SJSA1 (cell line): ENCODE measurements around the gene ARSI. TPM values are rescaled to one million over a fixed set of nuclear protein-coding genes. Genes with fewer than 3 reads are reported as not detected.

ENCODE experiments used
- DNase-seq, 2 experiments: peaks; one replicate each; pipeline ENCODE4 v3.0.0-alpha.2; 2015 to 2020; ENCODE audit warnings: low spot score in 2 of 2, low read depth in 1 of 2
- H3K27ac ChIP-seq: fragments of 250-450 bp; sonication (Bioruptor Pico); 2 replicates; pipeline ENCODE4 v1.5.1; 2020; ENCODE audit warnings: mild to moderate bottlenecking, moderate library complexity
- H3K27me3 ChIP-seq: fragments of 250-450 bp; sonication (Bioruptor Pico); replicated peaks from 2 replicates; pipeline ENCODE4 v1.5.1; 2020; ENCODE audit warnings: mild to moderate bottlenecking, moderate library complexity
- H3K36me3 ChIP-seq: fragments of 250-450 bp; sonication (Bioruptor Pico); 2 replicates; pipeline ENCODE4 v1.5.1; 2020; ENCODE audit warnings: mild to moderate bottlenecking
- H3K4me1 ChIP-seq: fragments of 250-450 bp; sonication (Bioruptor Pico); replicated peaks from 2 replicates; pipeline ENCODE4 v1.6.1; 2021; ENCODE audit warnings: mild to moderate bottlenecking
- H3K4me3 ChIP-seq: fragments of 250-450 bp; sonication (Bioruptor Pico); 2 replicates; pipeline ENCODE4 v1.5.1; 2020; ENCODE audit warnings: mild to moderate bottlenecking
- H3K9me3 ChIP-seq: fragments of 250-450 bp; sonication (Bioruptor Pico); replicated peaks from 2 replicates; pipeline ENCODE4 v1.5.1; 2020; ENCODE audit warnings: mild to moderate bottlenecking
- total RNA-seq: library from RNA; depleted of rRNA; stranded (reverse); fragments of >200 nt; shearing (Covaris generic); gene quantifications from 2 replicates; pipeline ENCODE4 v1.2.3, GENCODE V29; 2014

Gene ARSI
- total RNA-seq, 1 experiment from 2014 or later: 0.21 TPM

GRCh38 chr5:150288361-150288760 is 14.3 kb downstream of the ARSI start:
- Histone ChIP-seq H3K36me3 (no peaks in the 10 kb centered on the region), H3K27ac (no peak overlapping the region), H3K9me3 (no peaks in the 10 kb centered on the region), H3K4me3 (no peak overlapping the region), H3K27me3 (no peaks in the 10 kb centered on the region), H3K4me1 (0 out of 2 replicates have a peak, but pooled peaks cover 3% of the 10 kb centered on the region)
- no peak for DNase-seq

- Histone ChIP-seq H3K4me3 (no peak overlapping the region), H3K4me1 (0 out of 2 replicates have a peak, but pooled peaks cover 3% of the 10 kb centered on the region), H3K27ac (no peak overlapping the region), H3K9me3 (no peaks in the 10 kb centered on the region), H3K27me3 (no peaks in the 10 kb centered on the region), H3K36me3 (no peaks in the 10 kb centered on the region)
- DNase-seq: no peak
These were observed 15.9 kb downstream of the ARSI start for GRCh38 chr5:150286820-150287219.

- Histone ChIP-seq H3K27ac (no peak overlapping the region), H3K27me3 (no peaks in the 10 kb centered on the region), H3K36me3 (no peaks in the 10 kb centered on the region), H3K4me3 (no peak overlapping the region), H3K9me3 (no peaks in the 10 kb centered on the region), H3K4me1 (0 out of 2 replicates have a peak, but pooled peaks cover 3% of the 10 kb centered on the region)
- DNase-seq: no peak
These were observed 17.6 kb downstream of the ARSI start for GRCh38 chr5:150285114-150285513.

DNA sequence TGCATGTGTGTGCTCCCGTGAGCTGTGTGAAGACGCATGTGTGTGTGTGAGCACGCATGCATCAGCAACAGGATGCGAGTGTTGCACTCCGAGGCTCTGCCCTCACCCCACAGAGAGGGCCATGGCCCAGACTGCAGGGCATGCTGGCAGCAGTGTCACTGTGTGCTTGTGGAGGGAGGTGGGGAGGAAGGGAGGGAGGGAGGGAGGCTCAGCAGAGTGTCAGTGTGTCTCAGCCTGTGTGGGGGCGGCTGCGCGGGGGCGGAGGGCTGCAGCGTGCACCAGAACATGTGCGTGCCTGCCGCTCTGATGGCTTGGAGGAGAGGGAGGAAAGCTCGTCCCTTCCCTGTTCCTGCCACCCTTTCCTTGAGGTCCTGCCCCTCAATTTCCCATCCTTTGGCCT is 18.4 kb downstream of the ARSI start:
- Histone ChIP-seq H3K4me1 (peaks cover 9% of the 10 kb centered on the region), H3K27ac (no peak overlapping the region), H3K27me3 (no peaks in the 10 kb centered on the region), H3K4me3 (no peak overlapping the region), H3K9me3 (no peaks in the 10 kb centered on the region), H3K36me3 (no peaks in the 10 kb centered on the region)
- no peak for DNase-seq

- Histone ChIP-seq H3K36me3 (no peaks in the 10 kb centered on the region), H3K9me3 (no peaks in the 10 kb centered on the region), H3K4me3 (no peak overlapping the region), H3K4me1 (peaks cover 14% of the 10 kb centered on the region), H3K27me3 (no peaks in the 10 kb centered on the region), H3K27ac (no peak overlapping the region)
- no peak for DNase-seq
These were observed 18.8 kb downstream of the ARSI start for GRCh38 chr5:150283904-150284303.

DNA sequence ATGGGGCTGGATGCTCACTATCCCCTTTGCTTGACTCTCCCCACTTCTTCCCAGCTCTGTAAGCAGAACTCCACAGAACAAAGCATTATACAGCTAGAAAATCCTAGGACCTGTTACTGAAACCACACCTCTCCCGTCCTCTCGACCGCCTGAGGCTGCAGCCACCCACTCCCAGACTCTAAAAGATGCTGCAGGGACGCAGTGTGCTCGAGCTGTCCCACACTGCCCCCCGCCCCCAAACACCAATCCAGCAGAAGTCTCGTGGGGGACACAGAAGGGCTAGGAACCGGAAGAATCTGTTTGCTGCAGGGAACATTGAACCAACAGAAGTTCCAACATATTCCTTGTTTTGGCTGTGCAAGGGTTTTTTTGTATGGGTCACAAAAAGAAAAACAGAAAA is 20.7 kb downstream of the ARSI start:
- Histone ChIP-seq H3K4me1 (peaks cover 27% of the 10 kb centered on the region), H3K27me3 (no peaks in the 10 kb centered on the region), H3K27ac (no peak overlapping the region), H3K4me3 (no peak overlapping the region), H3K9me3 (no peaks in the 10 kb centered on the region), H3K36me3 (no peaks in the 10 kb centered on the region)
- no peak for DNase-seq

- no peaks in the 10 kb centered on the region for H3K36me3 ChIP-seq
- peaks cover 24% of the 10 kb centered on the region for H3K4me1 ChIP-seq
- H3K9me3 ChIP-seq: no peaks in the 10 kb centered on the region
- no peak overlapping the region; the same call in 1 of the 2 replicates for H3K27ac ChIP-seq
- no peak for DNase-seq
- no peak overlapping the region for H3K4me3 ChIP-seq
- H3K27me3 ChIP-seq: no peaks in the 10 kb centered on the region
These were observed 23.2 kb downstream of the ARSI start for GRCh38 chr5:150279330-150280020.

GRCh38 chr5:150278916-150279315 is 23.8 kb downstream of the ARSI start:
- H3K27ac ChIP-seq: peak overlapping the region; percentile 35

DNA sequence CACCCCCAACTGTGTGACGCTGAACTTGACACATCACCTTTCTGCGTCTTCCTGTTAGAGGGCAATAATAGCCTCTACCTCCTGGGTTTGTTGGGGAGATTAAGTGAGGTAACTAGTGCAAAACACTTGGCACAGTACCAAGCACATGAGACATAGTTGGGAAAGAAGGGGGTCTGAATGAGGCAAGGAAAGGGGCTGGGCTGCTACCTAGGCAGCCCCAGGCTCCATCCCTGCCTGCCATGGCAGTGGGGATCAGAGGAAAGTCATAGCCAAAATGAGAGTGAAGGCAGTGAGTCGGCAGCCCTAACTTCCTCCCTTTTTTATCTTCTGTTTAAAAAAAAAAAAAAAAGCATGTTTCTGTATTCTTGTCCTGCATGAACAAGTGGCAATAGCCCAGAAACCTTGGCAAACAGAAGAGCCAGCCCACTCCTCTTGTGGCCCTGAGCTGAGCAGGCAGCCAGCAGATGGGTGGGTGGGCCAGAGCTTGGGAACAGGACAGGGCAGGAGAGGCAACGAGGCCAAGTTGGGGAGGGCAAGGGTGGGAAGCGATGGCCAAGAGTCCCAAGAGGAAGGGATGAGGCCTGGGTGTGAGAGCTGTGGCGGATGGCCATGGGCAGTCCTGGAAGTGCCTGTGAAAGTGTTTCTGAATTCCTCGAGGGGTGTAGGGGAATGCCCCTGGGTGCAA is 24.5 kb downstream of the ARSI start:
- Histone ChIP-seq H3K36me3 (no peaks in the 10 kb centered on the region), H3K27me3 (no peaks in the 10 kb centered on the region), H3K4me1 (peaks cover 24% of the 10 kb centered on the region), H3K9me3 (no peaks in the 10 kb centered on the region), H3K4me3 (no peak overlapping the region), H3K27ac (peak overlapping the region; percentile 35)
- no peak for DNase-seq

More at GRCh38 chr5:150278916-150279315, 23.8 kb downstream of the ARSI start:
- Histone ChIP-seq H3K9me3 (no peaks in the 10 kb centered on the region), H3K4me3 (no peak overlapping the region), H3K27me3 (no peaks in the 10 kb centered on the region), H3K4me1 (peaks cover 24% of the 10 kb centered on the region), H3K36me3 (no peaks in the 10 kb centered on the region)
- DNase-seq: peak; percentile 80 to 90

- H3K4me3 ChIP-seq: no peak overlapping the region
- no peak overlapping the region for H3K27ac ChIP-seq
These were observed 25.7 kb downstream of the ARSI start for GRCh38 chr5:150277043-150277442.

DNA sequence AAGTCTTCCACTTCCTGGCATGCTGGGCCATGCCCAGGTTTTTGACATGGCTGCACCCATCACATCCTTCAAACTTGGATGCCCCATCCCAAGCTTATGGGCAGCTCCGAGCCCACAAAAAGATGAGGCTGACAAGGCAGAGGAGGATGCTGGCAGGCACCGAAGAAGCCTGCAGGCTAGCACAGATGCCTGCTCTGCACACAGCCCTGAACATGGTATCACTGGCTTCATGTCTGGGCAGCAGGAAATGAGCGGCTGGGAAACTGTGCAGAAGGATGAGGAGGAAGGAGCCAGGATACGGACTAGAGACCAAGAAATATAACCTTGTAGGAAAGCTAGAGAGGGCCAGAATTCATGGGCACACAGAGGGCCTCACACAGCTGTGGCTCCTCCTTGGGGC is 27.9 kb downstream of the ARSI start:
- H3K27me3 ChIP-seq: no peaks in the 10 kb centered on the region
- H3K4me1 ChIP-seq: peaks cover 27% of the 10 kb centered on the region
- no peak for DNase-seq
- no peak overlapping the region for H3K27ac ChIP-seq
- H3K4me3 ChIP-seq: no peak overlapping the region
- no peaks in the 10 kb centered on the region for H3K36me3 ChIP-seq
- no peaks in the 10 kb centered on the region for H3K9me3 ChIP-seq

More at GRCh38 chr5:150277043-150277442, 25.7 kb downstream of the ARSI start:
- Histone ChIP-seq H3K27me3 (no peaks in the 10 kb centered on the region), H3K36me3 (no peaks in the 10 kb centered on the region), H3K4me1 (peaks cover 24% of the 10 kb centered on the region), H3K9me3 (no peaks in the 10 kb centered on the region)
- no peak for DNase-seq

GRCh38 chr5:150272531-150272930 is 30.2 kb downstream of the ARSI start:
- H3K36me3 ChIP-seq: no peaks in the 10 kb centered on the region
- DNase-seq: peak; percentile 52 to 69
- no peaks in the 10 kb centered on the region for H3K27me3 ChIP-seq
- no peak overlapping the region for H3K27ac ChIP-seq
- H3K4me3 ChIP-seq: no peak overlapping the region
- 0 out of 2 replicates have a peak, but pooled peaks cover 4% of the 10 kb centered on the region for H3K4me1 ChIP-seq
- no peaks in the 10 kb centered on the region for H3K9me3 ChIP-seq

DNA sequence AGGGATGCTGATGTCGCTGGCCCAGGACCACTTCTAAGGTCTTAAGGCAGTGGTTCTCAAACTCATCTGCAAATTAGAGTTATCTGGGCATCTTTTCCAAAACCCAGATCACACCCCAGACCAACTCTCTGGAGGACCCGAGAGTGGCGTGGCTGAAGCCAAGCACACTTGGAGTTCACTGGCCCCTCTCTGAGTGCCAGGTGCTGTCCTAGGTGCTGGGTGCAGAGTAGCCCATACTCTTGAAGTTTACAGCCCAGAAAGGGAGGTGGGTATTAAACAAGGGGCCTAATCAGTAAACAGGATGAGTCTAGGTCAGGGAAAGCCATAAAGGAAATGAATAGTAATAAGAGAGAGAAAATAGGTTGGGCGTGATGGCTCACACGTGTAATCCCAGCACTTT is 30.8 kb downstream of the ARSI start:
- H3K4me1 ChIP-seq: 0 out of 2 replicates have a peak, but pooled peaks cover 4% of the 10 kb centered on the region
- no peaks in the 10 kb centered on the region for H3K27me3 ChIP-seq
- H3K9me3 ChIP-seq: no peaks in the 10 kb centered on the region
- no peak overlapping the region for H3K27ac ChIP-seq
- H3K4me3 ChIP-seq: no peak overlapping the region
- DNase-seq: no peak
- H3K36me3 ChIP-seq: no peaks in the 10 kb centered on the region

- no peak overlapping the region for H3K4me3 ChIP-seq
- no peaks in the 10 kb centered on the region for H3K9me3 ChIP-seq
- no peak overlapping the region for H3K27ac ChIP-seq
- H3K36me3 ChIP-seq: no peaks in the 10 kb centered on the region
- no peaks in the 10 kb centered on the region for H3K27me3 ChIP-seq
- 0 out of 2 replicates have a peak, but pooled peaks cover 4% of the 10 kb centered on the region for H3K4me1 ChIP-seq
- DNase-seq: no peak
These were observed 31.4 kb downstream of the ARSI start for GRCh38 chr5:150271296-150271692.
